Stimulated activated CD4-positive, alpha-beta T cell treated with anti-CD3 and anti-CD28 coated beads, Interleukin-4, amount 100 ng/mL, for 4 hours (primary cell): ENCODE data around the gene STARD13.

ENCODE experiments used
- DNase-seq, 2 experiments: peaks; one replicate each; pipeline ENCODE4 v3.0.0-alpha.2; 2020

STARD13 gene

DNA sequence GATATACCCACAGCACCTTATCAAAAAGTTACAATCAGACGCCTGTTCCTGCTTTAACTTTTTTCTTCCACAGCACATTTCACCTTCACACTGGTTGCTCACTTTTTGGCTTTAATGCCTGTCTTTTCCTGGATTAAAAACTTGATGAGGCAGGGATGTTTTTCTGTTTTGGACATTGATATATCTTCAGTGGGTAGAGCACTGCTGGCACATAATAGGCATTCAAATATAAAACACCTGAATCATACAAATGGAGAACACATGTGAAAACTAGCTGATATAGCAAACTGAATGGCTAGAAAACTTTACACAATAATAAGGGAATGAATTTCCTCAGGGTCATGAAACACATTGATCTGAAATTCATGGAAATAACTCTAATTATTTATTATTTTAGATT lies 65.6 kb downstream of the STARD13 start:
- no peak for DNase-seq

DNA sequence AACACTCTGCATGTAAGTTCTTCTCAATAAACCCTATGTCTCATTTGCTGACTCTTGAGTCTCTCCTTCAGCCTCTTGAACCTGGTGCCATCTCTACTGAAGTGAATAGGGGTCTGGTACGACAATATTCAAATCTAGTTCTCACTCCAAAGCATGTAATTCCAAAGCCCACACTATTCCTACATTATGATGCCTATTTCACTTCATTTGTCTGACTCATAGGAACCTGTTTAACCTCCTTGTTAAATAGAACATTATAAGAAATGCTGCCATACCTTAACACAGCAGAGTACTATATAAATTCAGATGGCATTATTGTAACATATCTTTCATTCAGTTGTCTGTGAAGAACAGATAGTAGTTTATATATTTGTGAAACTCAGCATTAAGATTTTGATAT lies 67.1 kb downstream of the STARD13 start:
- no peak for DNase-seq

DNA sequence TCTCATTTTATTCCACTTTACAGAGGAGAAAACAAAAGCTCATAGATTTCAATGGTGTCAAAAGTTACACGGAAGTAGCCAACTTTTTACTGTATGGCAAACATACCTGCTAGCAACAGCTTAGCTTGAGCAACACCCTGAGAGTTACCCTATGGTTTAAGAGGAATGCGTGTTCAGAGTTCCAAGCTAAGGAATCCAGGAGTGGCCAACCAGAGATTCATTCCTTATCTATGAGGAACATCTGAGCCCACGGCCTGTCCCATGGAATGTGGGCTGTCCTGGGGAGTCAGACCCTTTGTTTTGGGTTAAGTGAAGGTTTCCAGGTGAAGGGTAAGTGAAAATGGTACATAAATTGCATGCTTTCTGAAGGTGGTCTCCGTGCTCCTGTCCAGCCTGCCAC lies 67.5 kb downstream of the STARD13 start:
- DNase-seq = no peak

DNA sequence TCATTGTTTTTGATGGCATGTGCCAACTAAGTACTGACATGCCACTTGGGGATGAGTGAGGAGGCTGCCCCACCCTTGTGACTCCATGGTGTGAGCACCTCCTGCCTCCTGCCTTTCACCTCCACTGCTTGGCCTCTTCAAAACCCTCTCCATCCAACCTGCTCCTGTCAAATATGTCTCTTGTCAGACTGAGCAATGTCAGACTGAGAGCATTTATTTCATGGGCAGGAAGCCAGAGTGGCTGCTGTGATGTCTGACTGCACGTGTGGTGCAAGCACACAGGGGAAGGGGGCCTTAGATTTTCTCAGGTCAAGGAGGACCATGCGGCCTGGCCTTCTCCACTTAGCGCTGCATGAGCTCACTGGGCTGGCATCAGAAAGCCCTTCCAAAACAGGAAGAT lies 68.3 kb downstream of the STARD13 start:
- no peak for DNase-seq

DNA sequence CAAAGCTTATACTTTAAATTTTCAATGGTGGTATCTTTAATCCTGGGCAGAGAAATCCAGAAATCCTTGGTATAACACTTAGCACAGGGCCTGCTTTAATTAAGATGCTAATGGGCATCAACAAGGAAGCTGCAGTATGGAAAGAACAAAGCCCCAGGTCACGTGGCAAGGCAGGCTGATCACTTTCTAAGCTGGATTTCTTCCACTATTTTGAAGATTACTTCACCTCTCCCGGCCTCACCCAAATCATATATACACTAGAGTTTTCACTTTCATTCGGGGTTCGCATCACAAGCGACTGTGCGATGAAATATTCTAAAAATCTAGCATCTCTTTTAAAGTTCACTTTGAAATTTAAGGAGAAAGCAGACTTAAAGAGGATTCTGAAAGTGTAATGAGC lies 71.8 kb downstream of the STARD13 start:
- DNase-seq = no peak

DNA sequence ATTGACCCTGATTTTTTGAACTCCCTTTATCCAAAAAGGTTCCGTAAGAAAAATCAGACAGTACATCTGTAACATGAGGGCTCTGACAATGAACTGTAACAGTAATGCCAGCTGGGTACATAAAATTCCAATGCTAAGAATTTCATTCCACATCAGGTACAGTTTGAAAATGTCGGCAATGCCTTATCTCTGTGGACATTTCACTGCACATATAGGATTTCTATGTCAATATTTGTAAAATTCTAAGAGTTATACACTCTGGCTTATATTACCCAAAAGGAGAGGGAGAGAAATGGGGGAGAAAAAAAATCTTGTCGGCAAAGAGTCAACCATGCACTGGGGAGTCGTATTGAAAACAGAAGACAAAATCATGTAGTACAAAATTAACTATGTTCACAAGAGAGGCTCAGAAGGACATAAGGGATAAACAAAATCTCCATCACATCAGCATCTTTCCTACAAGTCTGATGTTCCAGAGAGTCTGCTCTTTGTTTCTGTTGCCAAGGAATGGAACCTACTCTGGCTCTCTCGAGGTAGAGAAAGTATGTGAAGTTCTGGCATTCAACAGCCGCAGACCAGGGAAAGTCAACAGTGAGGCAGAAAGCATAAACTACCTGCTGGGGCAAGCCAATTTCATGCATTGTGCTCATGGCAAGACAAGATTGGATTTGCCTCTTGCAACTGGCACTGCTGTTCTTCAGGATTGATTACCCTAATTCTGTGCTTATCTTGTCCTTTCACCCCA lies 72.4 kb downstream of the STARD13 start:
- no peak for DNase-seq

DNA sequence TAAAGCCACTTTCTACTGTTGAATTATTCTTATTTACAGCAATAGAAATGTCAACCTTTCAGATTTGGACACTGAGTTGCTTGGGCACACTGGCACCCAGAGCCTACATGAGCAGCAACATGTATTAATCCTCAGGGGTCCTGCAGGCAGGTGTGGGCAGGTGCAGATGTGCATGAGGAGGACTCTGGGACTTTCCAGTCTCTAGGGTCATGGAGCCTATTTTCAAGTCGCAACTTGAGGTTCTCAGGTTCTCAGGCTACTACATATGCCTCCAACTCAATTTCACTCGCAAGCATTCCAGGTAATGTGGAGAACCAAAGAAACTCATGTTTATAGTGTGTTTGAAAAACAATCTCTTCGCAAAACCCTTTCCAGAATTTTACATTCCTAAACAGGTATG lies 73.2 kb downstream of the STARD13 start:
- DNase-seq = no peak

DNA sequence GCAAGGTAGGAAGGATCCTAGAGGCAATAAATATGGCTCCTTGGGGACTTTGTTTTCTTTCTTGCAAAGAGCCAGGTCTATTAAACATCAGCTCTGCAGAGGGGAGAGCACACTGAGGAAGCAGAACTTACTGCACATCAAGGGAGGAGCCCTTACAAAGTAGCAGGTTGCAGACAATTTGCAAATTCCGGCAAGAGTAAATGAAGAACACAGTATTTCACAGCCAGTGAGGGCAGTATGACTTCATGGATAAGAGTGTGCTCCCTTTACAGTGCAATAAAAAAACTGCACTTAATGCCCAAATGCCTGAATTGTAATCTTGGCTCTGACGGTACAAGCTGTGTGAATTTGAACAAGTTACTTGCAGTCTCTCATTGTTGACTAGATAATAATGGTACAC lies 75.5 kb downstream of the STARD13 start:
- DNase-seq = no peak

DNA sequence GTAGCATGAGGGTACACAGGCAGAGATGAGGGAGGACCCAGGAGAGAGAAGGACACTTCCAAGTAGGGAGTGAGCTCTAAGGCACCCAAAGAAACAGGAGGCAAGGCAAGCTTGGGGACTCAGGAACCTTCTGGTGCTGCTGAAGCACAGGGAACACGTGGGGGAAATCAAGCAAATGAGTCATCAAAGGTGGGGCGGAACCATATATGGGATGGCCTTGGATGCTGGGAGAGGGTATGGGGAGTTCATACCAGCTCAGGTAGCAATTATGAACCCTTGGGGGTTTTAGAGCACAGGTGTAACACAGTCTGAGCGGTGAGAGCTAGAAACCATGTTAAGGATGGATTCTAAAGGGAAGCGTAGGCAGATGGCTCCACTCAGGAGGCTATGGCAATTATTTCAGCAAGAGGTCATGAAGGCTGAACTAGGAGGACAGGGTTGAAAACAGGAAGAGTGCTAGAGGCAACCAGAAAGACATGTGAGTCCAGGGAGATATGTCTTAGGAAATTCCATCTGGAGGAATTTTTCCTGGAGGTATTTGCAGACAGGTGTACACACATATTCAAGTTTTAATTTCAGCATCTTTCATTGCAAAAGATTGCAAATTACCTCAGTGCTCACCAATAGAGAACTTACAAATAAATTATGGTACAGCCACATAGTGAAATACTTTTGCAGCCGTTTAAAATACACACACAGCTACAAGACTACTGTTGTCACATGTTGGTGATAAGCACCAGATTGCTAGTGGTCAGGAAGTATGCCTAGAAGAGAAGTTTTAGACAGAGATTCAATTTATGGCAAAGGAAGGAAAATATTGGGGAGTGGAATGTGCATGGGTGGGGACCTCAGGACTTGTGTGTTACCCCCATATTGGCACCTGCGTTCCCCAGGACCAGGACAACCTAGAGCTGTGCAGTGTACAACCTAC lies 77.0 kb downstream of the STARD13 start:
- DNase-seq = no peak

DNA sequence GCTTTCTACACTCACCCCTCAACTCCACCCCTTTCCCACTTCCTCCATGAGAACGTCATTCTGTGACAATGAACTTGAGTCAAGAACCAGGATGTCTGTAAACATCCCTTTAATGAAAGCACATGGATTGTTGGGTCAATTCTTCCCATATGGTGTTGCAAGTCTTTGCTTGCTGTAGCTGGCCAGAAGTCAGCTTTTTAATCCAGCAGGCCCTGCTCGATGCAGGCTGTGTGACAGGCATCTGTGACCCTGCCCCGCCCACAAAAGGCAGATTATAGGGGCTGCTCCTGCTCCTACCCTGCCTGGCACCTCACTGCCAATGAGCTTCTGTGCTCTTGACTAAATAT lies 78.0 kb downstream of the STARD13 start:
- DNase-seq = no peak

DNA sequence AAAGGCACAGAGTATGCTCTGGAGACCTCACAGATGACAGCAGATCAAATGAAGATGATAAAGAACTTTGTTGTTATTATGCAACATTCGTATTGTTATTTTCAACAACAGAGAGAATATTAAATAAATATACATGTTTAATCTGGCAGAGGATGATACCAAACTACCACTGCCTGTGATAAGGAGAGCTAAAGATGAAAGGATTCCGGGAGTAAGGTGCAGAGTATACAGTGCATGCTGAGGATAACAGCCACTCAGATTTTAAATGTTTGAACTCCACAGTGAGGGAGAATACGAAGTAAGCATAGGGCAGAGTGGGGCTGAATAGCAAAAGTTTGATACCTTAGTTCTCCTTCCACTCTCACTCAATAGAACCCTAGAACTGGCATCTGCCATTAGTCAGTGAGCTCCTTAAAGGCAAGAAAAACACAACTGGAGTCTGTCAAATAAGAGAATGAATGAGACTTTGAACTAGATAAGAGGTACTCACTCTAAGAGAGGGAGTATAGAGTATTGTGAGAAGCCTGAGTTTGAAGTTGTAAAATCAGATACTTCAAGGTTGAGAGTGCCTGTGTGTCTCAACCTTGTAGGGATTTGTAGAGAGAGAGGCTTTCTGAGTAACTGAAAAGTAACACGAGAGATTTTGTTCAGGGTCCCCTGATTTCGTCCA lies 78.5 kb downstream of the STARD13 start:
- DNase-seq = no peak

DNA sequence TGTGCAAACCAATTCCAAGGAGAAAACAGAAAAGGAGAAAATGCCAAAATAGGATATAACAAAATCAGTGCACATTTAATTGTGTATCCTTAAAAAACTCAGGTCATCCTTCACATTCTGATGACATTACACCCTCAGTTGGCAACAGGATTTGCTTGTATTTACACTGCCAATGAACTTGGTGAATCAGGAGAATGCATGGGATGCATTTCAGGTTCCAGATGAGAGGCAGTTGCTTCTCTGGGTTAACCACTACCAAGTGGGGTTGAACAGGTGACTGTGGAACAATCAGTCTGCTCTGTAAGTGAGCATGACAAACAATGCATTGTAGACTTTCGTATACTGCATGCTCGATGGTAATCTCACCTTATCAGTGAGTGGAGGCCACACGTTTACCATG lies 79.1 kb downstream of the STARD13 start:
- DNase-seq = no peak

DNA sequence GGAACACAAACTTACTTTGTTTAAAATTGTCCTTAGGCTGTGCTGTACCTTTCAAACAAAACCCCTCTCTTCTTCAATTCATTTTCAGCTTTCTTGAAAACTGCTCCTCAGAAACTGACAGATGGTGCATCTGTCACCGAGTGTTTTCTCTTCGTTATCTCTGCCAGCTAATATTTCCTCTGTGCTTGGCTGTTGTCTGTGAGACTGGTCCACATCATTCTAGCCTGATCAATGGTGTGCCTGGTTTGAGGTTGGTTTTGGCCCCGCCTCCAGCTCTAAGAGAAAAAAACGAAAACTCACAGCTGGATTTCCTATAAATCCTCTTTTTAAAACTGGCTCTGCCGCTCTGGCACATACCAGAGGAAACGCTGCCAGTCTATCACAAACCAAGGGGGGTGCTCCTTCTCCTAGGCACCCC lies 79.7 kb downstream of the STARD13 start:
- no peak for DNase-seq

DNA sequence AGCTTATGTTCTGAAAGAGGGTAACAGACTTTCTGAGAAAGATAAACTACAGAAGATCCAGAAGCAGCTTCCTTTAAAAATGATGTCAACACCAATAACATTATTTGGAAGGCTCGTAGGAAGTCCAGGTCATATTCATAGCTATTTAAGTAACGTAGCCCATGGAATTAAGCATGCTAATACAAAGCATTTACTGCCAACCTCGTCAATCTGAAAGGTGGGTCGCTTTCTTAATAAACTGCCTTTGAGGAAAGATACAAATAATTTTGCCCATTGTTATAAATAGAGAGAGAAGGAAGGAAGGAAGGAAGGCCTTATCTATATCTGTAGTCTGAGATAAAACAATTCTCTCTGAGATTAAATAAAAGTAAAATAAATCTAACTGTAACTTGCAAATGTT lies 80.3 kb downstream of the STARD13 start:
- no peak for DNase-seq

DNA sequence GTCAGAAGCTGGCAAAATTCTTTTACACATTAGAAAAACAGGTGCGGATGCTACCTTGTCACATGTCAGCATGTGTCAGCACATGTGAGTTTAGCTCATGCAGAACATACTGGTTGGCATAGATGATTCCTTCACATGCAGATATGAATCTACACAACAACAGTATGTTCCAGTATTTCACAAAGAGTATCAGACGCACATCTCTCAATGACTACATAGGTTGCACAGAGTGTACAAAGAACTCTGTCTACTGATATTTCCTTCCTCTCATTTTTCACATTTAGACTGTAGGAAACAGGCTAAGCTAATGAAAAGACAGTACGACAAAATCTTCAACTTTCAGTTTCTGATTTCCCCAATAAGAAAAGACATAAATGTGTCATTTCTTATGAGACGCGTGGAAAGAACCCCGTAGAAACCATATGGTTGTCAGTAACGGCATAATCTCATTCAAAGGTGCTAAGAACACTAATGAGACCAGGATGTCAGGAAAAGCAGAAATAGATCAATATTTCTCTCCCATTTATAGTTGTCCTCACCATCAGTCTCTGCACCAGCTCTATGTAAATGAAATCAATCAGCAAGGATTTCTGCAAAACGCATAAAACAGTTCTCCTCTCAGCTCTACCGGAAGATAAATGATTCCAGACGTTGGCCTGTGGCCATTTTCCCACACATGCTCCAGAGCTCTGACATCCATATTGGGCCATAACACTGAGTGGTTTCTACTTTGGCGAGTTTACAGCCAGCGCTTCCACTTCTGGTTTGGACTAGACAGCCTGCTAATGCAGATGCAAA lies 81.2 kb downstream of the STARD13 start:
- DNase-seq = no peak

DNA sequence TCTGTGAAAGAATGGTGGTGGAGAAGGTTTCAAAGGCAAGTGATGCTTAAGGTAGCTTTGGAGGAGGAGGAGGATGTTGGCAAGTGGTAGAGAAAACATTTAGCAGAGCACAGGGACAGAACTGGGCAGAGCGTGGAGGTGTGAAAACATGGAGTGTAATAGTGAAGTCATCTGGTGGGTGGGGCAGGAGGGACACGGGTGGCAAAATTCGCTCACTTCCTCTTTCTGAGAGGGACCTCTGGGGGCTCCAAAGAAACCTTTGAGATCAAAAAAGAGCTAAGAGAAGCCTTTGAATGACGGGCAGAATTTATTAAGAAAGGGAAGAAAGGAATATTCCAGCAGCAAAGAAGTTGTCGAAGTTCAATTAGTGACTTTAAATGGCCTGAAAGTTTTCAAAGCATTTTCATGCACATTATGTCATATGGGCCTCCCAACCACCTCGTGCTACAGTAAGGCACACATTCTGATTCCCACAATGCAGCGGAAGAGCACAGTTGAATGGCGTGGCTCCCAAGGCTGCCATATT lies 82.8 kb downstream of the STARD13 start:
- no peak for DNase-seq

DNA sequence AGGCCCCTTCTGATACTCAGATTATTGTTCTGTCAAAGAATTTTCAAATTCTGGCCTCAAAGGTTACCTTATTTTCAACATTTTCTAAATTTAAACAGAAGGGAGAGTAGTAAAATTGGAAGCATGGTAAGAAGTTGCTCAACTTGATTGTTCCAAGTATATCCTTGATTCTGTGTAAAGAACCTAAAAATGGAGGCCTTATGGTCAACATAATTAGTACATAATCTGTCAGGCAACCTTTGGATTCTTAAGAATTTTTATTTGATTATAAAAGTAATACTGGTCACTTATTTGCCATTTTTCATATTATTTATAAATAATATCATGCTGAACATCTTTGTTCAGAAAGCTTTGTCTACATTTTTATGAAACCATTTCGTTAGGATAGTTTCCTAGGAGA lies 83.9 kb downstream of the STARD13 start:
- no peak for DNase-seq

DNA sequence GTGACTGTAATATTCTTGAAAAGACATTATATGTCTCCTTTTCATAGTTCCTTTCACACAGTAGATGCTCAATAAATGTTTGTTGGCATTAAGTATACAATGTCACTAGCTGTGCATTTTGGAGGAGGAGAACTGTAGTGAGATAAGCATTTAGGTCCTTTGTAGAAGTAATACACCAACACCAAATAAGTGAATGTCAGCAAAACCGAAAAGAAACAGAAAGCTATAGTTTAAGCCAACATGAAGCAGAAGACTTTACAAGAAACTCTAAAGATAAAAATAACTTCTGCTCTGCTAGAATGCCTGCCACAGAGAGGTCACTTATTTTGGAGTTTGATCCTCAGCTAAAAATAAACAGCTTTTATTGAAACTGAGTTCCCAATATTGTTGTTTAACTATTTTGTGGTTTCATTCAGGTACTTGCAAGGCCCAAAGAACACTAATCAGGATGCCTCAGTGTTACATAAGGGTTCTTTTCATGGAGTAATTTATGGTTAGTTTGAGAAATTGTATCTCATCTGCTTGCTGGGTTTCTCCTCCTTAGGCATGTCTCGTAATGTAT lies 86.2 kb downstream of the STARD13 start:
- DNase-seq = no peak

DNA sequence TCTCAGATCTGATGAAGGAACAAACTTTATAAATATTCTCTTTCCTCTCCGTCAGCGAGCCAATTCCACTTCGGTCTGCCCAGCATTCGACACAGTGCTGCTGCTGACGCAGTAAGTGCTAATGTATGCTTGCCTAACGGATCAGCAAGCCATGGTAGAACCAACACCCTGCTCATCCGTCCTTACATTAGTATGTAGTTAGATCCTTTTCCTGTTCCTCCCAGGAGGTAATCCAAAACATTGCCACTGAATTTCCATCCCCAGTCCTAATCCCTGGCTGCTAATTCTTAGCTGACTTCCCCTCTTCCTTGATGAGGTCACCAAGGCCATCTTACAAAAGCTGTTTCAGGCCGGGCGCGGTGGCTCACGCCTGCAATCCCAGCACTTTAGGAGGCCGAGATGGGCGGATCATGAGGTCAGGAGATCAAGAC lies 88.0 kb downstream of the STARD13 start:
- no peak for DNase-seq

DNA sequence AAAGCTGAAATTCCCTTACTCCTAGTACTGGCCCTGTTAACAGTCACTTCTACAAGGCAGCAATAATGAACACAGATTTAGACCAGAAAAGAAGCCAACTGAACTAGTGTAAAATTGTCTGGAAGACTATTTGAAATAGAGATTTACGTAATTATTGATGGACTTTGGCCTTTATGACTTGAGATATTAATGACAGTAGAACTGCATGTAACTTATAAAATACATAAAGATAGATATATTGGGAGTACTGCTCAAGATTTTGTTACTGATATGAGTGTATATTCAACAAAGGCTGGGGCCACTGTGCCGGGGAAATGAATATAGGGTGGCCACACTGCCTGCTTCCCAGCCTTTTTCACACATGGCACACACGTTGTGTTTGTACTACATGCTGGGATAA lies 88.8 kb downstream of the STARD13 start:
- no peak for DNase-seq

DNA sequence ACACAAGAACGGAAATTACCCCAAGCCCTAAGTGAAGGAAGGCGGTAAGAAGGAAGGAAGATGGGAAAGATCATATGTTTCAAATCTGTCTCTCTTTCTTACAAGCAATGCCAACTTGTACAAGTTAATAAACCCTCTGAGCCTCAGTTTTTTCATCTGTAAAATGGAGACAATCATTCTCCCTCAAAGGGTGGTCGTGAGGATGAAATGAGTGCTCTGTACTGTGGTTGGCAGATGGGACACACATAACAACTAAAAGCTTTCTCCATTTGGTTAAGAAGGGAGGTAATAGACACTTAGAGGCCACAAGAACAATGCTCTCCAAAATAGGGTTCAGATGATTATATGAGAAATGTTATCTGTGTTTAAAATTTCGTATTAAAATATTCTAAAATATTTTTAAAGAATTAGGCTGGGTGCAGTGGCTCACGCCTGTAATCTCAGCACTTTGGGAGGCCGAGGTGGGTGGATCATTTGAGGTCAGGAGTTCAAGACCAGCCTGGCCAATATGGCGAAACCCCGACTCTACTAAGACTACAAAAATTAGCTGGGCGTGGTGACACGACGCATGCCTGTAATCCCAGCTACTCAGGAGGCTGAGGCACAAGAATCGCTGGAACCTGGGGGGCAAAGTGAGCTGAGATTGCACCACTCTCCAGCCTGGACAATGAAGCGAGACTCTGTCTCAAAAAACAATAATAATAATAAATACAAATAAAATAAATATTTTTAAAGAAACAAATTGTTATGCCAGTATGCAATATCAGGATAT lies 89.7 kb downstream of the STARD13 start:
- DNase-seq = no peak
